GM23338 (cell line): ENCODE measurements around the gene DDAH2. TPM values are rescaled to one million over a fixed set of nuclear protein-coding genes. Genes with fewer than 3 reads are reported as not detected.

ENCODE experiments used
- ATAC-seq: fragments of 200-7000 bp; cut with Tn5 transposase; 3 replicates; pipeline ENCODE4 v1.9.1; 2020
- DNase-seq: peaks from one replicate; pipeline ENCODE4 v3.0.0-alpha.2; 2015; ENCODE audit warnings: low spot score
- H2AFZ ChIP-seq: fragments of 200-600 bp; sonication (generic); 2 replicates; pipeline ENCODE4 v1.8.0; 2016; ENCODE audit warnings: antibody characterized with exemption, mild to moderate bottlenecking, moderate library complexity
- H3F3A ChIP-seq: fragments of 200-600 bp; sonication (generic); replicated peaks from 2 replicates; pipeline ENCODE4 v1.8.0; 2017; ENCODE audit warnings: antibody characterized with exemption, mixed run types, low read depth
- H3K27ac ChIP-seq: fragments of 200-600 bp; sonication (generic); 2 replicates; pipeline ENCODE4 v1.6.1; 2016; ENCODE audit warnings: low read depth
- H3K27me3 ChIP-seq: fragments of 200-600 bp; sonication (generic); 2 replicates; pipeline ENCODE4 v1.8.0; 2016; ENCODE audit warnings: mild to moderate bottlenecking, mixed run types, moderate library complexity; ENCODE audit not compliant: insufficient read depth
- H3K36me3 ChIP-seq: fragments of 200-600 bp; sonication (generic); 2 replicates; pipeline ENCODE4 v1.8.0; 2016; ENCODE audit warnings: mild to moderate bottlenecking; ENCODE audit not compliant: insufficient read depth
- H3K4me1 ChIP-seq: fragments of 200-600 bp; sonication (generic); 2 replicates; pipeline ENCODE4 v1.8.0; 2016; ENCODE audit warnings: mild to moderate bottlenecking, moderate library complexity; ENCODE audit not compliant: insufficient read depth
- H3K4me2 ChIP-seq: fragments of 200-600 bp; sonication (generic); 2 replicates; pipeline ENCODE4 v1.7.1; 2017; ENCODE audit warnings: mixed run types
- H3K4me3 ChIP-seq: fragments of 200-600 bp; sonication (generic); 2 replicates; pipeline ENCODE4 v1.6.1; 2016; ENCODE audit warnings: mixed run types
- H3K79me2 ChIP-seq: fragments of 200-600 bp; sonication (generic); replicated peaks from 2 replicates; pipeline ENCODE4 v1.8.0; 2017; ENCODE audit warnings: mild to moderate bottlenecking; ENCODE audit not compliant: insufficient read depth
- H3K9me2 ChIP-seq: fragments of 200-600 bp; sonication (generic); 2 replicates; pipeline ENCODE4 v1.8.0; 2017; ENCODE audit not compliant: insufficient read depth
- H4K20me1 ChIP-seq: fragments of 200-600 bp; sonication (generic); replicated peaks from 2 replicates; pipeline ENCODE4 v1.8.0; 2017; ENCODE audit warnings: mild to moderate bottlenecking; ENCODE audit not compliant: insufficient read depth
- H3K27ac Mint-ChIP-seq: 2 replicates; pipeline ENCODE4 v1.8.0; 2020; ENCODE audit warnings: inconsistent platforms, mild to moderate bottlenecking, moderate library complexity, mixed read lengths
- H3K27me3 Mint-ChIP-seq: 3 replicates; pipeline ENCODE4 v1.8.0; 2022; ENCODE audit warnings: low read depth, mild to moderate bottlenecking, moderate library complexity, mixed read lengths, inconsistent platforms; ENCODE audit not compliant: insufficient read depth, poor library complexity
- H3K36me3 Mint-ChIP-seq: 3 replicates; pipeline ENCODE4 v1.8.0; 2021; ENCODE audit warnings: low read depth, mild to moderate bottlenecking, inconsistent platforms, moderate library complexity, mixed read lengths
- H3K4me1 Mint-ChIP-seq: 3 replicates; pipeline ENCODE4 v1.8.0; 2020; ENCODE audit warnings: mild to moderate bottlenecking, inconsistent platforms, mixed read lengths
- H3K4me3 Mint-ChIP-seq: 3 replicates; pipeline ENCODE4 v1.8.0; 2021; ENCODE audit warnings: moderate library complexity, mild to moderate bottlenecking, inconsistent platforms, mixed read lengths
- H3K9me3 Mint-ChIP-seq: 3 replicates; pipeline ENCODE4 v1.8.0; 2020; ENCODE audit warnings: moderate library complexity, mild to moderate bottlenecking, inconsistent platforms, mixed read lengths
- CREB1 ChIP-seq: fragments of 250-450 bp; sonication (Bioruptor Pico); IDR thresholded peaks from 2 replicates; pipeline ENCODE4 v1.5.0; 2020; ENCODE audit warnings: low read depth, mild to moderate bottlenecking, moderate library complexity
- EZH2 ChIP-seq: fragments of 200-600 bp; sonication (generic); IDR thresholded peaks from one replicate; pipeline ENCODE4 v1.8.0; 2017; ENCODE audit warnings: antibody characterized with exemption, mild to moderate bottlenecking, low read depth; ENCODE audit not compliant: unreplicated experiment
- EZH2phosphoT487 ChIP-seq: fragments of 200-600 bp; sonication (generic); IDR thresholded peaks from one replicate; pipeline ENCODE4 v1.8.1; 2018; ENCODE audit warnings: antibody characterized with exemption; ENCODE audit not compliant: unreplicated experiment
- NANOG ChIP-seq: IDR thresholded peaks from 2 replicates; pipeline ENCODE4 v1.6.1; 2016; ENCODE audit warnings: antibody characterized with exemption, borderline replicate concordance
- STAT1 ChIP-seq: IDR thresholded peaks from one replicate; pipeline ENCODE4 v1.6.1; 2016; ENCODE audit warnings: antibody characterized with exemption; ENCODE audit not compliant: unreplicated experiment
- ZNF331 ChIP-seq: fragments of 250-450 bp; sonication (Bioruptor Pico); IDR thresholded peaks from 2 replicates; pipeline ENCODE4 v1.5.0; 2020; ENCODE audit warnings: low read depth, mild to moderate bottlenecking, moderate library complexity
- polyA plus RNA-seq: library from polyadenylated mRNA; unstranded; fragments of >200 nt; fragmentation: Nextera tagmentation; extraction: Ambion mirVana; gene quantifications from 2 replicates; pipeline ENCODE4 v1.2.1, GENCODE V29; 2016
- total RNA-seq: library from RNA; depleted of rRNA; stranded (reverse); fragments of >200 nt; shearing (Covaris generic); gene quantifications from 2 replicates; pipeline ENCODE4 v1.2.3, GENCODE V29; 2014
- TF ChIP-seq, protein P1 (sequence below): fragments of 250-450 bp; sonication (Bioruptor Pico); IDR thresholded peaks from 2 replicates; pipeline ENCODE4 v1.5.0; 2020; ENCODE audit warnings: mild to moderate bottlenecking, moderate library complexity
- TF ChIP-seq, protein P2 (sequence below): IDR thresholded peaks from one replicate; pipeline ENCODE4 v1.6.1; 2018; ENCODE audit warnings: antibody characterized with exemption; ENCODE audit not compliant: unreplicated experiment
- TF ChIP-seq, protein P3 (sequence below), 2 experiments: fragments of 200-600 bp in 1 of 2; sonication (generic) in 1 of 2; conservative IDR thresholded peaks; 2 replicates each; pipeline versions ENCODE4 v1.5.1 to v1.6.1; 2016 to 2017; ENCODE audit warnings: antibody characterized with exemption in 2 of 2, low read depth in 2 of 2, mild to moderate bottlenecking in 2 of 2, moderate library complexity in 1 of 2
- TF ChIP-seq, protein P4 (sequence below): IDR thresholded peaks from 2 replicates; pipeline ENCODE4 v1.6.1; 2016; ENCODE audit warnings: antibody characterized with exemption

DDAH2 gene
- total and polyA plus RNA-seq, 2 experiments from 2014 or later = 58.7 to 65.1 TPM

DNA sequence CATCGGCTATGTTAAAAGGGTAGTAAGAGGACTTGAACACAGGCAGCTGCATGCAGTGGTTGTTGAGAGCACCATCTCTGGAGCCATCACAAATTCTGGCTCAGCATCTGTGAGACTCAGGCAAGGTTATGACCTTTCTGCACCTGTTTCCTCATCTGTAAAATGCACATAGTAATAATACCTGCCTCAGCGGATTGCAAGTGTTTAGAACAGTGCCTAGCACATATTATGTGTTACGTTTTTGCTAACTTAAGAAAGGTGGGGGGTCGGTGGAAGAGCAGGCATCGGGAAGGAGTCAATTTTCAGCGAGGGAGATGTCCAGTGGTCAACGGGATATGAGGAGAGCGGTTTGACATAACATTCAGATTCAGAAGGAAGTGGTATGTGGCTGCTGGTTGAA, 51.1 kb downstream of the DDAH2 start:
- TF ChIP-seq STAT1 = no peak
- TF ChIP-seq, protein P1, sequence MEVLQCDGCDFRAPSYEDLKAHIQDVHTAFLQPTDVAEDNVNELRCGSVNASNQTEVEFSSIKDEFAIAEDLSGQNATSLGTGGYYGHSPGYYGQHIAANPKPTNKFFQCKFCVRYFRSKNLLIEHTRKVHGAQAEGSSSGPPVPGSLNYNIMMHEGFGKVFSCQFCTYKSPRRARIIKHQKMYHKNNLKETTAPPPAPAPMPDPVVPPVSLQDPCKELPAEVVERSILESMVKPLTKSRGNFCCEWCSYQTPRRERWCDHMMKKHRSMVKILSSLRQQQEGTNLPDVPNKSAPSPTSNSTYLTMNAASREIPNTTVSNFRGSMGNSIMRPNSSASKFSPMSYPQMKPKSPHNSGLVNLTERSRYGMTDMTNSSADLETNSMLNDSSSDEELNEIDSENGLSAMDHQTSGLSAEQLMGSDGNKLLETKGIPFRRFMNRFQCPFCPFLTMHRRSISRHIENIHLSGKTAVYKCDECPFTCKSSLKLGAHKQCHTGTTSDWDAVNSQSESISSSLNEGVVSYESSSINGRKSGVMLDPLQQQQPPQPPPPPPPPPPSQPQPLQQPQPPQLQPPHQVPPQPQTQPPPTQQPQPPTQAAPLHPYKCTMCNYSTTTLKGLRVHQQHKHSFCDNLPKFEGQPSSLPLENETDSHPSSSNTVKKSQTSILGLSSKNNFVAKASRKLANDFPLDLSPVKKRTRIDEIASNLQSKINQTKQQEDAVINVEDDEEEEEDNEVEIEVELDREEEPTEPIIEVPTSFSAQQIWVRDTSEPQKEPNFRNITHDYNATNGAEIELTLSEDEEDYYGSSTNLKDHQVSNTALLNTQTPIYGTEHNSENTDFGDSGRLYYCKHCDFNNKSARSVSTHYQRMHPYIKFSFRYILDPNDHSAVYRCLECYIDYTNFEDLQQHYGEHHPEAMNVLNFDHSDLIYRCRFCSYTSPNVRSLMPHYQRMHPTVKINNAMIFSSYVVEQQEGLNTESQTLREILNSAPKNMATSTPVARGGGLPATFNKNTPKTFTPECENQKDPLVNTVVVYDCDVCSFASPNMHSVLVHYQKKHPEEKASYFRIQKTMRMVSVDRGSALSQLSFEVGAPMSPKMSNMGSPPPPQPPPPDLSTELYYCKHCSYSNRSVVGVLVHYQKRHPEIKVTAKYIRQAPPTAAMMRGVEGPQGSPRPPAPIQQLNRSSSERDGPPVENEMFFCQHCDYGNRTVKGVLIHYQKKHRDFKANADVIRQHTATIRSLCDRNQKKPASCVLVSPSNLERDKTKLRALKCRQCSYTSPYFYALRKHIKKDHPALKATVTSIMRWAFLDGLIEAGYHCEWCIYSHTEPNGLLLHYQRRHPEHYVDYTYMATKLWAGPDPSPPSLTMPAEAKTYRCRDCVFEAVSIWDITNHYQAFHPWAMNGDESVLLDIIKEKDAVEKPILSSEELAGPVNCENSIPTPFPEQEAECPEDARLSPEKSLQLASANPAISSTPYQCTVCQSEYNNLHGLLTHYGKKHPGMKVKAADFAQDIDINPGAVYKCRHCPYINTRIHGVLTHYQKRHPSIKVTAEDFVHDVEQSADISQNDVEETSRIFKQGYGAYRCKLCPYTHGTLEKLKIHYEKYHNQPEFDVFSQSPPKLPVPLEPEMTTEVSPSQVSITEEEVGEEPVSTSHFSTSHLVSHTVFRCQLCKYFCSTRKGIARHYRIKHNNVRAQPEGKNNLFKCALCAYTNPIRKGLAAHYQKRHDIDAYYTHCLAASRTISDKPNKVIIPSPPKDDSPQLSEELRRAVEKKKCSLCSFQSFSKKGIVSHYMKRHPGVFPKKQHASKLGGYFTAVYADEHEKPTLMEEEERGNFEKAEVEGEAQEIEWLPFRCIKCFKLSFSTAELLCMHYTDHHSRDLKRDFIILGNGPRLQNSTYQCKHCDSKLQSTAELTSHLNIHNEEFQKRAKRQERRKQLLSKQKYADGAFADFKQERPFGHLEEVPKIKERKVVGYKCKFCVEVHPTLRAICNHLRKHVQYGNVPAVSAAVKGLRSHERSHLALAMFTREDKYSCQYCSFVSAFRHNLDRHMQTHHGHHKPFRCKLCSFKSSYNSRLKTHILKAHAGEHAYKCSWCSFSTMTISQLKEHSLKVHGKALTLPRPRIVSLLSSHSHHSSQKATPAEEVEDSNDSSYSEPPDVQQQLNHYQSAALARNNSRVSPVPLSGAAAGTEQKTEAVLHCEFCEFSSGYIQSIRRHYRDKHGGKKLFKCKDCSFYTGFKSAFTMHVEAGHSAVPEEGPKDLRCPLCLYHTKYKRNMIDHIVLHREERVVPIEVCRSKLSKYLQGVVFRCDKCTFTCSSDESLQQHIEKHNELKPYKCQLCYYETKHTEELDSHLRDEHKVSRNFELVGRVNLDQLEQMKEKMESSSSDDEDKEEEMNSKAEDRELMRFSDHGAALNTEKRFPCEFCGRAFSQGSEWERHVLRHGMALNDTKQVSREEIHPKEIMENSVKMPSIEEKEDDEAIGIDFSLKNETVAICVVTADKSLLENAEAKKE (CRISPR knock-in tag) = no peak
- TF ChIP-seq, protein P2, sequence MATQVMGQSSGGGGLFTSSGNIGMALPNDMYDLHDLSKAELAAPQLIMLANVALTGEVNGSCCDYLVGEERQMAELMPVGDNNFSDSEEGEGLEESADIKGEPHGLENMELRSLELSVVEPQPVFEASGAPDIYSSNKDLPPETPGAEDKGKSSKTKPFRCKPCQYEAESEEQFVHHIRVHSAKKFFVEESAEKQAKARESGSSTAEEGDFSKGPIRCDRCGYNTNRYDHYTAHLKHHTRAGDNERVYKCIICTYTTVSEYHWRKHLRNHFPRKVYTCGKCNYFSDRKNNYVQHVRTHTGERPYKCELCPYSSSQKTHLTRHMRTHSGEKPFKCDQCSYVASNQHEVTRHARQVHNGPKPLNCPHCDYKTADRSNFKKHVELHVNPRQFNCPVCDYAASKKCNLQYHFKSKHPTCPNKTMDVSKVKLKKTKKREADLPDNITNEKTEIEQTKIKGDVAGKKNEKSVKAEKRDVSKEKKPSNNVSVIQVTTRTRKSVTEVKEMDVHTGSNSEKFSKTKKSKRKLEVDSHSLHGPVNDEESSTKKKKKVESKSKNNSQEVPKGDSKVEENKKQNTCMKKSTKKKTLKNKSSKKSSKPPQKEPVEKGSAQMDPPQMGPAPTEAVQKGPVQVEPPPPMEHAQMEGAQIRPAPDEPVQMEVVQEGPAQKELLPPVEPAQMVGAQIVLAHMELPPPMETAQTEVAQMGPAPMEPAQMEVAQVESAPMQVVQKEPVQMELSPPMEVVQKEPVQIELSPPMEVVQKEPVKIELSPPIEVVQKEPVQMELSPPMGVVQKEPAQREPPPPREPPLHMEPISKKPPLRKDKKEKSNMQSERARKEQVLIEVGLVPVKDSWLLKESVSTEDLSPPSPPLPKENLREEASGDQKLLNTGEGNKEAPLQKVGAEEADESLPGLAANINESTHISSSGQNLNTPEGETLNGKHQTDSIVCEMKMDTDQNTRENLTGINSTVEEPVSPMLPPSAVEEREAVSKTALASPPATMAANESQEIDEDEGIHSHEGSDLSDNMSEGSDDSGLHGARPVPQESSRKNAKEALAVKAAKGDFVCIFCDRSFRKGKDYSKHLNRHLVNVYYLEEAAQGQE = no peak
- TF ChIP-seq ZNF331 (CRISPR knock-in tag) = no peak
- TF ChIP-seq CREB1 (CRISPR knock-in tag) = no peak
- TF ChIP-seq, protein P3, sequence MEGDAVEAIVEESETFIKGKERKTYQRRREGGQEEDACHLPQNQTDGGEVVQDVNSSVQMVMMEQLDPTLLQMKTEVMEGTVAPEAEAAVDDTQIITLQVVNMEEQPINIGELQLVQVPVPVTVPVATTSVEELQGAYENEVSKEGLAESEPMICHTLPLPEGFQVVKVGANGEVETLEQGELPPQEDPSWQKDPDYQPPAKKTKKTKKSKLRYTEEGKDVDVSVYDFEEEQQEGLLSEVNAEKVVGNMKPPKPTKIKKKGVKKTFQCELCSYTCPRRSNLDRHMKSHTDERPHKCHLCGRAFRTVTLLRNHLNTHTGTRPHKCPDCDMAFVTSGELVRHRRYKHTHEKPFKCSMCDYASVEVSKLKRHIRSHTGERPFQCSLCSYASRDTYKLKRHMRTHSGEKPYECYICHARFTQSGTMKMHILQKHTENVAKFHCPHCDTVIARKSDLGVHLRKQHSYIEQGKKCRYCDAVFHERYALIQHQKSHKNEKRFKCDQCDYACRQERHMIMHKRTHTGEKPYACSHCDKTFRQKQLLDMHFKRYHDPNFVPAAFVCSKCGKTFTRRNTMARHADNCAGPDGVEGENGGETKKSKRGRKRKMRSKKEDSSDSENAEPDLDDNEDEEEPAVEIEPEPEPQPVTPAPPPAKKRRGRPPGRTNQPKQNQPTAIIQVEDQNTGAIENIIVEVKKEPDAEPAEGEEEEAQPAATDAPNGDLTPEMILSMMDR (conservative IDR thresholded peaks at IDR 0.05; ENCODE audit: low read depth in 2 of 2) = no peak
- TF ChIP-seq, protein P4, sequence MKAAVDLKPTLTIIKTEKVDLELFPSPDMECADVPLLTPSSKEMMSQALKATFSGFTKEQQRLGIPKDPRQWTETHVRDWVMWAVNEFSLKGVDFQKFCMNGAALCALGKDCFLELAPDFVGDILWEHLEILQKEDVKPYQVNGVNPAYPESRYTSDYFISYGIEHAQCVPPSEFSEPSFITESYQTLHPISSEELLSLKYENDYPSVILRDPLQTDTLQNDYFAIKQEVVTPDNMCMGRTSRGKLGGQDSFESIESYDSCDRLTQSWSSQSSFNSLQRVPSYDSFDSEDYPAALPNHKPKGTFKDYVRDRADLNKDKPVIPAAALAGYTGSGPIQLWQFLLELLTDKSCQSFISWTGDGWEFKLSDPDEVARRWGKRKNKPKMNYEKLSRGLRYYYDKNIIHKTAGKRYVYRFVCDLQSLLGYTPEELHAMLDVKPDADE = no peak
- no peak for TF ChIP-seq EZH2
- TF ChIP-seq NANOG = no peak
- no peak for TF ChIP-seq EZH2phosphoT487
- H3K36me3 Mint-ChIP-seq = peaks cover 4% of the 10 kb centered on the region
- peaks cover 39% of the 10 kb centered on the region for H3K27me3 Mint-ChIP-seq
- Histone ChIP-seq H2AFZ (no peak overlapping the region), H3K9me2 (no peaks in the 10 kb centered on the region), H3K79me2 (no peaks in the 10 kb centered on the region), H3F3A (peaks cover 11% of the 10 kb centered on the region; the same call in 1 of the 2 replicates), H4K20me1 (no peaks in the 10 kb centered on the region; the same call in 1 of the 2 replicates), H3K36me3 (no peaks in the 10 kb centered on the region), H3K4me3 (no peak overlapping the region), H3K4me2 (no peak overlapping the region), H3K27me3 (peaks cover 18% of the 10 kb centered on the region), H3K4me1 (peaks cover 4% of the 10 kb centered on the region; the same call in 1 of the 2 replicates), H3K27ac (no peak overlapping the region)
- ATAC-seq (no peak), DNase-seq (no peak)
- H3K9me3 Mint-ChIP-seq = no peaks in the 10 kb centered on the region; the same call in 1 of the 3 replicates
- no peak overlapping the region for H3K27ac Mint-ChIP-seq
- H3K4me1 Mint-ChIP-seq = peaks cover 13% of the 10 kb centered on the region
- H3K4me3 Mint-ChIP-seq = no peak overlapping the region; the same call in 2 of the 3 replicates
